Glutamatergic neuron (in vitro differentiated cells): ENCODE results near the gene ZNF497. TPM values are rescaled to one million over a fixed set of nuclear protein-coding genes. Genes with fewer than 3 reads are reported as not detected.

Experiments used
- DNase-seq: peaks from one replicate; pipeline ENCODE4 v3.0.0; 2022
- H3K27ac Mint-ChIP-seq: one replicate; pipeline ENCODE4 v1.8.0; 2020; ENCODE audit warnings: mild to moderate bottlenecking, mixed read lengths, inconsistent platforms; ENCODE audit not compliant: unreplicated experiment
- H3K27me3 Mint-ChIP-seq: one replicate; pipeline ENCODE4 v1.8.0; 2020; ENCODE audit warnings: mild to moderate bottlenecking, moderate library complexity, mixed read lengths, inconsistent platforms; ENCODE audit not compliant: unreplicated experiment
- H3K36me3 Mint-ChIP-seq: one replicate; pipeline ENCODE4 v1.8.0; 2020; ENCODE audit warnings: mild to moderate bottlenecking, mixed read lengths, inconsistent platforms; ENCODE audit not compliant: unreplicated experiment
- H3K4me1 Mint-ChIP-seq: one replicate; pipeline ENCODE4 v1.8.0; 2020; ENCODE audit warnings: mild to moderate bottlenecking, low read depth, mixed read lengths, inconsistent platforms; ENCODE audit not compliant: unreplicated experiment
- H3K4me3 Mint-ChIP-seq: one replicate; pipeline ENCODE4 v1.8.0; 2020; ENCODE audit warnings: mild to moderate bottlenecking, mixed read lengths, inconsistent platforms; ENCODE audit not compliant: unreplicated experiment
- H3K9me3 Mint-ChIP-seq: one replicate; pipeline ENCODE4 v1.8.0; 2020; ENCODE audit warnings: mild to moderate bottlenecking, moderate library complexity, mixed read lengths, inconsistent platforms; ENCODE audit not compliant: unreplicated experiment
- CTCF ChIP-seq: fragments of 200-600 bp; sonication (generic); IDR thresholded peaks from one replicate; pipeline ENCODE4 v1.5.0; 2021; ENCODE audit not compliant: partially characterized antibody, unreplicated experiment
- total RNA-seq: library from RNA; stranded (reverse); fragmentation: NEBNext Ultra II Directional; extraction: Animal tissue kit (Norgen Biotek cat#: 25700); gene quantifications from one replicate; pipeline ENCODE4 v1.2.1, GENCODE V29; 2021; ENCODE audit not compliant: unreplicated experiment

The ZNF497 gene
- total RNA-seq, 1 donor from 2014 or later = 3.5 TPM

- Mint-ChIP-seq H3K27me3 (peaks cover 4% of the 10 kb centered on the region), H3K36me3 (no peaks in the 10 kb centered on the region), H3K4me3 (peak overlapping the region; percentile 97), H3K9me3 (peaks cover 14% of the 10 kb centered on the region), H3K27ac (peak overlapping the region; percentile 99), H3K4me1 (peaks cover 3% of the 10 kb centered on the region)
- no peak for TF ChIP-seq CTCF
- DNase-seq = peak; percentile 63
These were observed 665 bp downstream of the ZNF497 start for GRCh38 chr19:58361900-58362271.

GRCh38 chr19:58357481-58358145, 4.9 kb downstream of the ZNF497 start:
- TF ChIP-seq CTCF = no peak
- Mint-ChIP-seq H3K9me3 (peaks cover 21% of the 10 kb centered on the region), H3K36me3 (no peaks in the 10 kb centered on the region), H3K27me3 (peaks cover 6% of the 10 kb centered on the region), H3K27ac (no peak overlapping the region), H3K4me3 (no peak overlapping the region), H3K4me1 (no peaks in the 10 kb centered on the region)
- no peak for DNase-seq

- Mint-ChIP-seq H3K27ac (no peak overlapping the region), H3K4me3 (no peak overlapping the region), H3K27me3 (peaks cover 5% of the 10 kb centered on the region), H3K4me1 (no peaks in the 10 kb centered on the region), H3K9me3 (peaks cover 21% of the 10 kb centered on the region), H3K36me3 (no peaks in the 10 kb centered on the region)
- no peak for DNase-seq
- TF ChIP-seq CTCF = no peak
These were observed 5.6 kb downstream of the ZNF497 start for GRCh38 chr19:58356766-58357480.

- DNase-seq = peak; percentile 44
- peaks cover 16% of the 10 kb centered on the region for H3K9me3 Mint-ChIP-seq
- H3K27ac Mint-ChIP-seq = no peak overlapping the region
- H3K4me1 Mint-ChIP-seq = no peaks in the 10 kb centered on the region
- H3K27me3 Mint-ChIP-seq = peaks cover 6% of the 10 kb centered on the region
- no peaks in the 10 kb centered on the region for H3K36me3 Mint-ChIP-seq
- H3K4me3 Mint-ChIP-seq = peak overlapping the region; percentile 34
- no peak for TF ChIP-seq CTCF
These were observed 6.4 kb downstream of the ZNF497 start for GRCh38 chr19:58355908-58356765.
